GM10266 (cell line): ENCODE data around the gene DNAH11.
"Not testable (repeated sequence)": the region's sequence is repeated elsewhere in the genome, so short reads cannot be mapped to it uniquely, and the experiment has no call there.

Experiments
- DNase-seq: peaks from one replicate; pipeline ENCODE4 v3.0.0; 2012; ENCODE audit errors: extremely low spot score
- TF ChIP-seq, protein P1 (sequence below): IDR thresholded peaks from 2 replicates; pipeline ENCODE4 v1.5.1; 2012; ENCODE audit warnings: mild to moderate bottlenecking, low read depth; ENCODE audit not compliant: control insufficient read depth, insufficient read depth; ENCODE audit errors: missing control alignments

The DNAH11 gene

DNA sequence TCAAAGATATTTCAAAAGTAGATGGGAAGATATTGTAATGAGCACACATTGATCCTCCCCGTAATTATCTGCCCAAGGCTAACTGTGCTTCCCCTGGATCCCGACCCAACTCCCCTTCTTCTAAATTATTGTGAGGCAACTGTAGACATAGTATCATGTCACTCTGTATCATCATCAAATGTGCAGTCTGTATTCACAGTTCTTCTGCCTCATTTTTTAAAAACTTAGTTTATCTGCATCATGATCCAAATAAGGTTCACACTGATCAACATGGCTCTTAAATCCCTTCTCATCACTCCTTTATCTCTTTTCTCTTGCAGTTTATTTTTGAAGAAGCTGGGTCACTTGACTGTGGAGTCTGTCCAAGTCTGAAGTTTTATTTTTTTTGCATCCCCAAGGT lies 375.4 kb downstream of the DNAH11 start:
- TF ChIP-seq, protein P1, sequence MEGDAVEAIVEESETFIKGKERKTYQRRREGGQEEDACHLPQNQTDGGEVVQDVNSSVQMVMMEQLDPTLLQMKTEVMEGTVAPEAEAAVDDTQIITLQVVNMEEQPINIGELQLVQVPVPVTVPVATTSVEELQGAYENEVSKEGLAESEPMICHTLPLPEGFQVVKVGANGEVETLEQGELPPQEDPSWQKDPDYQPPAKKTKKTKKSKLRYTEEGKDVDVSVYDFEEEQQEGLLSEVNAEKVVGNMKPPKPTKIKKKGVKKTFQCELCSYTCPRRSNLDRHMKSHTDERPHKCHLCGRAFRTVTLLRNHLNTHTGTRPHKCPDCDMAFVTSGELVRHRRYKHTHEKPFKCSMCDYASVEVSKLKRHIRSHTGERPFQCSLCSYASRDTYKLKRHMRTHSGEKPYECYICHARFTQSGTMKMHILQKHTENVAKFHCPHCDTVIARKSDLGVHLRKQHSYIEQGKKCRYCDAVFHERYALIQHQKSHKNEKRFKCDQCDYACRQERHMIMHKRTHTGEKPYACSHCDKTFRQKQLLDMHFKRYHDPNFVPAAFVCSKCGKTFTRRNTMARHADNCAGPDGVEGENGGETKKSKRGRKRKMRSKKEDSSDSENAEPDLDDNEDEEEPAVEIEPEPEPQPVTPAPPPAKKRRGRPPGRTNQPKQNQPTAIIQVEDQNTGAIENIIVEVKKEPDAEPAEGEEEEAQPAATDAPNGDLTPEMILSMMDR = no peak
- no peak for DNase-seq

DNA sequence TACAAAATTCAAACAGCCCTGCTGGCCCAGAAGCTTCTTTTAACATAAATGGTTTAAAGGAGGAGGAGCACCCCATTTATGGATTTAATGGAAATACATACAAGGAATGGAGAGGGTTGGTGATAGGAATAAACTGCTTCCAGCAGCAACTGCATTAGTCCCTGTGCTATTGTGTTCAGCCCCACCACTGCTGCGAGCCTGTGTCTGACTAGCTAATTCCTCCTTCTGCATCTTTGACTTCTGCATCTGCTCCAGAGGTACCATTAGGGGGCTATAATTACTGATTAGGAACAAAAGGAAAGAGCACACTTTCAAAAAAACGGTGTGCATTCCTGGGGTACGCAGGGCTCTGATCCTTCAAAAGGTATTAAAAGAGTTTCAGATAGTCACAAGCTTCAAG lies 378.1 kb downstream of the DNAH11 start:
- TF ChIP-seq, protein P1 = no peak
- no peak for DNase-seq

DNA sequence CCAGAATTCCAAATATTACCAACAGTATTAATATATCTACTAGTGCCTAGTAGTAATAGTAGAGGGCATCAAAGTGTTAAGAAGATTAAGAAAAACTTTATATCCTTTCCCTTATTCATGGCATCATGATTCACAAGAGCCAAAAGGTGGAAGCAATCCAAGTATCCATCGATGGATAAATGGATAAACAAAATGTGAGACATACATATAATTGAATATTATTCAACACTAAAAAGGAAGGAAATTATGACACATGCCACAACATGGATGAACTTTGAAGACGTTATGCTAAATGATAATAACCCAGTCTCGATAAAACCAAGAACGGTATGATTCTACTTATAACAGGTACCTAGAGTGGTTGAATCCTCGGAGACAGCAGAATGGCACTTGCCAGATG lies 379.8 kb downstream of the DNAH11 start:
- DNase-seq = no peak
- TF ChIP-seq, protein P1 = no peak

DNA sequence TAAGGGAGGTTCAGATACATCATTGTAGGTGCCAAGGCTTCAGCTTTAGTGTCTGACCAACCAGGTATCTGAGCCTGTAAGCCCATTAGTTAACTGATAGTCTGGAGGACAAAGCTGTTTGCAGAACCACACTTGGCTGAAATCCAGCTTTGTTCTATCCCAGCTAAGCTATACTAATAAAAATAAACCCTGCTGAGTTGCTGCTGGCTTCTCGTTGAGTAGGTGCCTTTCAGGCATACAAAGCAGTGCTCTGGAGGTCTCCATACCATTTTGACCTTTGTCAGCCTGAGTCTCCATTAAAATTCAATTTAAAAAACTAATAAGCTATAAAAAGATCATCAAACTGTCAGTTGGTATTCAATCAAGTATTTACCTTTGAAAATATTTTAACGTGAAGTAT lies 380.8 kb downstream of the DNAH11 start:
- DNase-seq = no peak
- TF ChIP-seq, protein P1 = no peak

DNA sequence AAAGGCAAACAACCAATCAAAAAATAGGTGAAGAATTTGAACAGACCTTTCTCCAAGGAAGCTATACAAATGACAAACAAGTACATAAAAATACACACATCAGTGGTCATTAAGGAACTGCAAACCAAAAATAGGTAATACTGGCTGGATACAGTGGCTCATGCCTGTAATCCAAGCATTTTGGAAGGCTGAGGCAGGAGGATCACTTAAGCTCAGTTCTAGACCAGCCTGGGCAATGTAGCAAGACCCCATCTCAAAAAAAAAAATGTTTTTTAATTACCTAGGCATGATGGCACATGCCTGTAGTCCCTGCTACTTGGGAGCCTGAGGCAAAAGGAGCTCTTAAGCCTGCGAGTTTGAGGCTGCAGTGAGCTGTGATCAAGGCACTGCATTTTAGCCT lies 383.6 kb downstream of the DNAH11 start:
- TF ChIP-seq, protein P1 = no peak
- DNase-seq = no peak

DNA sequence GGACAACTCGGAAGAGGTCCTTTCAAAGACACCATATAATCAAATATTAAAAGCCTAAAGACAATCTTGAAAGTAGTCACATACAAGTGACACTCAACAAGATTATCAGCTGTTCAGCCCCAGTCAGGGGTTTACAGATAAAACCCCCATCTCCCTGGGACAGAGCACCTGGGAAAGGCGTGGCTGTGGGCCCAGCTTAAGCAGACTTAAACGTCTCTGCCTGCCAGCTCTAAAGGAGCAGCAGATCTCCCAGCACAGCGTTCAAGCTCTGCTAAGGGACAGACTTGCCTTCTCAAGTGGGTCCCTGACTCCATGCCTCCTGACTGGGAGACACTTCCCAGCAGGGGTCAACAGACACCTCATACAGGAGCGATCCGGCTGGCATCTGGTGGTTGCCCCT lies 384.9 kb downstream of the DNAH11 start:
- no peak for DNase-seq
- TF ChIP-seq, protein P1 = no peak

DNA sequence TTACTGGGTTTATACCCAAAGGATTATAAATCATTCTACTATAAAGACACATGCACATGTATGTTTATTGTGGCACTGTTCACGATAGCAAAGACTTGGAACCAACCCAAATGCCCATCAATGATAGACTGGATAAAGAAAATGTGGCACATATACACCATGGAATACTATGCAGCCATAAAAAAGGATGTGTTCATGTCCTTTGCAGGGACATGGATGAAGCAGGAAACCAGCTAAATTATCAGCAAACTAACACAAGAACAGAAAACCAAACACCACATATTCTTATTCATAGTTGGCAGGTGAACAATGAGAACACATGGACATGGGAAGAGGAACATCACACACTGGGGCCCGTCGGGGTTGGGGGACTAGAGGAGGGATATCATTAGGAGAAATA lies 390.5 kb downstream of the DNAH11 start:
- DNase-seq = not testable (repeated sequence)

DNA sequence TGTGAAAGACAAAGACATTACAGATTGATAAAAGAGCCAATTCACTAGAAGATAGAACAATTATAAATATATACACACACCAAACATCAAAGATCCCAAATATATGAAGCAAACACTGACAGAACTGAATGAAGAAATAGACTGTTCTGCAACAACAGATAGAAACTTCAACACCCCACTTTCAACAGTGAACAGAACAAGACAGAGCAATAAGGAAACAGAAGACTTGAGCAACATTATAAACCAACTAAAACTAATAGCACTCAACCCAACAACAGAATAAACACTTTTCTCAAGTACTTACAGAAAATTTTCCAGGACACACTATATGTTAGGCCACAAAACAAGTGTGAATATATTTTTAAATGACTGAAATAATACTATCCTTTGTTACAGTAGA lies 392.0 kb downstream of the DNAH11 start:
- TF ChIP-seq, protein P1 = no peak
- DNase-seq = no peak
